Activated CD4-positive, alpha-beta memory T cell treated with anti-CD3 and anti-CD28 coated beads for 36 hours (primary cell): ENCODE measurements around the gene BAK1. TPM values are rescaled to one million over a fixed set of nuclear protein-coding genes. Genes with fewer than 3 reads are reported as not detected.

Experiments used
- CTCF ChIA-PET: fragments of 350-600 bp; sonication (Branson Sonifier 250); formaldehyde crosslinking; loops from one replicate; lab custom pipeline; 2021; ENCODE audit warnings: antibody characterized with exemption, inconsistent platforms; lab: Charles Lee
- POLR2A ChIA-PET: fragments of 350-600 bp; sonication (Branson Sonifier 250); formaldehyde crosslinking; loops from one replicate; lab custom pipeline; 2021; ENCODE audit warnings: antibody characterized with exemption; lab: Charles Lee
- DNase-seq: peaks from one replicate; pipeline ENCODE4 v3.0.0-alpha.2; 2020
- H3K27ac Mint-ChIP-seq: one replicate; pipeline ENCODE4 v1.8.0; 2021; ENCODE audit warnings: mixed read lengths
- H3K27me3 Mint-ChIP-seq: one replicate; pipeline ENCODE4 v1.8.0; 2021; ENCODE audit warnings: mixed read lengths
- H3K36me3 Mint-ChIP-seq: one replicate; pipeline ENCODE4 v1.8.0; 2021; ENCODE audit warnings: mixed read lengths
- H3K4me1 Mint-ChIP-seq: one replicate; pipeline ENCODE4 v1.8.0; 2021; ENCODE audit warnings: low read depth, mixed read lengths
- H3K4me3 Mint-ChIP-seq: one replicate; pipeline ENCODE4 v1.8.0; 2021; ENCODE audit warnings: mild to moderate bottlenecking, mixed read lengths
- H3K9me3 Mint-ChIP-seq: one replicate; pipeline ENCODE4 v1.8.0; 2021; ENCODE audit warnings: mixed read lengths
- intact Hi-C: fragments of 100-400 bp; cut with micrococcal nuclease; formaldehyde crosslinking; loops from one replicate; pipeline ENCODE4 v1.15.1; 2023
- total RNA-seq, 2 experiments: library from RNA; stranded (reverse); gene quantifications; one replicate each; pipeline ENCODE4 v1.2.3, GENCODE V29; 2021

The BAK1 gene
- total RNA-seq, 2 experiments from 2014 or later: 56.3 to 57.7 TPM

GRCh38 chr6:33592280-33592594 lies 12.2 kb upstream of the BAK1 start:
- POLR2A ChIA-PET: no interaction called here
- DNase-seq: no peak
- H3K9me3 Mint-ChIP-seq: no peaks in the 10 kb centered on the region
- peak overlapping the region; percentile 60 for H3K4me3 Mint-ChIP-seq
- H3K27ac Mint-ChIP-seq: no peak overlapping the region
- peaks cover 37% of the 10 kb centered on the region for H3K4me1 Mint-ChIP-seq
- H3K27me3 Mint-ChIP-seq: no peaks in the 10 kb centered on the region
- intact Hi-C loops: no loop called here
- H3K36me3 Mint-ChIP-seq: no peaks in the 10 kb centered on the region
- CTCF ChIA-PET: interaction anchor here (1.1 to 2.5 kb wide), 3 partner anchors 15 to 29 kb away, joined by 4 to 11 read pairs (median 5); partner anchors contain the start of gene ITPR3

GRCh38 chr6:33591424-33592032 lies 11.5 kb upstream of the BAK1 start:
- Mint-ChIP-seq H3K36me3 (no peaks in the 10 kb centered on the region), H3K4me1 (peaks cover 32% of the 10 kb centered on the region), H3K4me3 (no peak overlapping the region), H3K27me3 (no peaks in the 10 kb centered on the region), H3K27ac (peak overlapping the region; percentile 34), H3K9me3 (no peaks in the 10 kb centered on the region)
- ChIA-PET POLR2A (no interaction called here), CTCF (interaction anchor here (1.1 to 2.5 kb wide), 3 partner anchors 16 to 30 kb away, joined by 4 to 11 read pairs (median 5); partner anchors contain the start of gene ITPR3)
- no peak for DNase-seq
- intact Hi-C loops: no loop called here

GRCh38 chr6:33590531-33591198 lies 10.6 kb upstream of the BAK1 start:
- peaks cover 37% of the 10 kb centered on the region for H3K4me1 Mint-ChIP-seq
- intact Hi-C loops: no loop called here
- peak overlapping the region; percentile 38 for H3K27ac Mint-ChIP-seq
- ChIA-PET CTCF (interaction anchor here (0.7 to 2.5 kb wide), 21 partner anchors 9 to 180 kb away, joined by 3 to 23 read pairs (median 4); partner anchors contain the start of genes BAK1, ITPR3 and UQCC2), POLR2A (interaction anchor here (1.0 kb wide), 1 partner anchor 11 kb away, joined by 3 read pairs; the partner anchor contains the start of gene BAK1)
- no peaks in the 10 kb centered on the region for H3K27me3 Mint-ChIP-seq
- H3K9me3 Mint-ChIP-seq: no peaks in the 10 kb centered on the region
- H3K4me3 Mint-ChIP-seq: no peak overlapping the region
- H3K36me3 Mint-ChIP-seq: no peaks in the 10 kb centered on the region
- DNase-seq: no peak

GRCh38 chr6:33589731-33590530 lies 9.9 kb upstream of the BAK1 start:
- CTCF ChIA-PET: interaction anchor here (0.7 to 1.4 kb wide), 21 partner anchors 10 to 181 kb away, joined by 3 to 23 read pairs (median 4); partner anchors contain the start of genes BAK1, ITPR3 and UQCC2
- Mint-ChIP-seq H3K36me3 (no peaks in the 10 kb centered on the region), H3K9me3 (no peaks in the 10 kb centered on the region), H3K4me1 (peaks cover 43% of the 10 kb centered on the region), H3K27ac (no peak overlapping the region), H3K27me3 (no peaks in the 10 kb centered on the region), H3K4me3 (no peak overlapping the region)
- intact Hi-C loops: loop anchor here (1.0 kb wide), 2 partner anchors 17 to 110 kb away; no protein-coding TSS in a partner anchor
- POLR2A ChIA-PET: interaction anchor here (1.0 kb wide), 1 partner anchor 10 kb away, joined by 3 read pairs; the partner anchor contains the start of gene BAK1
- peak; percentile 67 for DNase-seq

- DNase-seq: no peak
- Mint-ChIP-seq H3K27ac (no peak overlapping the region), H3K36me3 (no peaks in the 10 kb centered on the region), H3K4me3 (no peak overlapping the region), H3K9me3 (no peaks in the 10 kb centered on the region), H3K27me3 (no peaks in the 10 kb centered on the region), H3K4me1 (peaks cover 45% of the 10 kb centered on the region)
- CTCF ChIA-PET: interaction anchor here (1.0 to 1.4 kb wide), 11 partner anchors 10 to 182 kb away, joined by 3 to 23 read pairs (median 6); partner anchors contain the start of genes BAK1, ITPR3 and UQCC2
- intact Hi-C loops: loop anchor here (1.0 kb wide), 2 partner anchors 18 to 111 kb away; no protein-coding TSS in a partner anchor
- POLR2A ChIA-PET: no interaction called here
Observed at GRCh38 chr6:33589392-33589730, 9.3 kb upstream of the BAK1 start.

GRCh38 chr6:33588894-33589293 lies 8.8 kb upstream of the BAK1 start:
- POLR2A ChIA-PET: no interaction called here
- no peak for DNase-seq
- H3K4me3 Mint-ChIP-seq: no peak overlapping the region
- H3K4me1 Mint-ChIP-seq: peaks cover 45% of the 10 kb centered on the region
- no peaks in the 10 kb centered on the region for H3K9me3 Mint-ChIP-seq
- intact Hi-C loops: loop anchor here (1.0 kb wide), 2 partner anchors 18 to 111 kb away; no protein-coding TSS in a partner anchor
- no peaks in the 10 kb centered on the region for H3K27me3 Mint-ChIP-seq
- H3K36me3 Mint-ChIP-seq: no peaks in the 10 kb centered on the region
- CTCF ChIA-PET: interaction anchor here (4.4 to 4.7 kb wide), 2 partner anchors 19 to 112 kb away, joined by 29 to 42 read pairs; no protein-coding TSS in a partner anchor
- no peak overlapping the region for H3K27ac Mint-ChIP-seq

- Mint-ChIP-seq H3K27me3 (no peaks in the 10 kb centered on the region), H3K4me1 (peaks cover 34% of the 10 kb centered on the region), H3K4me3 (no peak overlapping the region), H3K27ac (no peak overlapping the region), H3K9me3 (no peaks in the 10 kb centered on the region), H3K36me3 (no peaks in the 10 kb centered on the region)
- no peak for DNase-seq
- intact Hi-C loops: no loop called here
- ChIA-PET CTCF (interaction anchor here (0.7 to 4.7 kb wide), 9 partner anchors 9 to 276 kb away, joined by 3 to 42 read pairs (median 6); partner anchors contain the start of gene ITPR3), POLR2A (no interaction called here)
Observed at GRCh38 chr6:33587529-33587928, 7.5 kb upstream of the BAK1 start.

GRCh38 chr6:33586108-33586640 lies 6.1 kb upstream of the BAK1 start:
- H3K27me3 Mint-ChIP-seq: no peaks in the 10 kb centered on the region
- CTCF ChIA-PET: interaction anchor here (1.0 to 4.7 kb wide), 13 partner anchors 9 to 195 kb away, joined by 3 to 42 read pairs (median 5); partner anchors contain the start of genes ITPR3 and UQCC2
- POLR2A ChIA-PET: interaction anchor here (1.0 to 1.1 kb wide), 2 partner anchors 35 to 125 kb away, joined by 3 to 4 read pairs; partner anchors contain the start of genes ITPR3 and UQCC2
- no peaks in the 10 kb centered on the region for H3K36me3 Mint-ChIP-seq
- peaks cover 28% of the 10 kb centered on the region for H3K4me1 Mint-ChIP-seq
- peak overlapping the region; percentile 89 for H3K27ac Mint-ChIP-seq
- H3K4me3 Mint-ChIP-seq: peak overlapping the region; percentile 10
- DNase-seq: no peak
- intact Hi-C loops: no loop called here
- H3K9me3 Mint-ChIP-seq: no peaks in the 10 kb centered on the region

- intact Hi-C loops: loop anchor here (1.0 to 2.0 kb wide), 4 partner anchors 35 to 177 kb away; partner anchors contain the start of gene ITPR3
- Mint-ChIP-seq H3K4me1 (peaks cover 24% of the 10 kb centered on the region), H3K36me3 (no peaks in the 10 kb centered on the region), H3K9me3 (no peaks in the 10 kb centered on the region), H3K27me3 (no peaks in the 10 kb centered on the region), H3K4me3 (peak overlapping the region; percentile 71), H3K27ac (peak overlapping the region; percentile 89)
- POLR2A ChIA-PET: interaction anchor here (1.0 to 1.1 kb wide), 2 partner anchors 36 to 126 kb away, joined by 3 to 4 read pairs; partner anchors contain the start of genes ITPR3 and UQCC2
- CTCF ChIA-PET: interaction anchor here (0.6 to 4.7 kb wide), 20 partner anchors 9 to 167 kb away, joined by 3 to 42 read pairs (median 4); partner anchors contain the start of genes ITPR3 and UQCC2
- peak; percentile 94 for DNase-seq
Observed at GRCh38 chr6:33585403-33586107, 5.5 kb upstream of the BAK1 start.

GRCh38 chr6:33584700-33585402 lies 4.8 kb upstream of the BAK1 start:
- Mint-ChIP-seq H3K36me3 (no peaks in the 10 kb centered on the region), H3K27me3 (no peaks in the 10 kb centered on the region), H3K4me3 (peak overlapping the region; percentile 71), H3K9me3 (no peaks in the 10 kb centered on the region), H3K27ac (peak overlapping the region; percentile 89), H3K4me1 (peaks cover 23% of the 10 kb centered on the region)
- ChIA-PET CTCF (interaction anchor here (0.6 to 4.7 kb wide), 16 partner anchors 8 to 166 kb away, joined by 3 to 42 read pairs (median 4); partner anchors contain the start of genes ITPR3 and UQCC2), POLR2A (no interaction called here)
- intact Hi-C loops: loop anchor here (1.0 to 2.0 kb wide), 4 partner anchors 36 to 177 kb away; partner anchors contain the start of gene ITPR3
- DNase-seq: no peak
